GM12873 (cell line): ENCODE results near the gene DDA1.

ENCODE experiments used
- CTCF ChIP-seq: IDR thresholded peaks from 2 replicates; pipeline ENCODE4 v1.5.1; 2012; ENCODE audit warnings: low read depth, mild to moderate bottlenecking, moderate library complexity, low read length, control low read depth; ENCODE audit not compliant: insufficient read depth; ENCODE audit errors: missing control alignments

DDA1 gene

GRCh38 chr19:17347877-17348276 lies 38.5 kb downstream of the DDA1 start:
- TF ChIP-seq CTCF: no peak

- TF ChIP-seq CTCF: no peak
Observed at GRCh38 chr19:17348700-17349099, 39.3 kb downstream of the DDA1 start.

- TF ChIP-seq CTCF: no peak
Observed at GRCh38 chr19:17351815-17352435, 42.6 kb downstream of the DDA1 start.

- no peak for TF ChIP-seq CTCF
Observed at GRCh38 chr19:17352608-17353280, 43.4 kb downstream of the DDA1 start.

- no peak for TF ChIP-seq CTCF
Observed at GRCh38 chr19:17353386-17353785, 44.0 kb downstream of the DDA1 start.

- no peak for TF ChIP-seq CTCF
Observed at GRCh38 chr19:17357078-17357666, 47.8 kb downstream of the DDA1 start.

GRCh38 chr19:17357724-17358123 lies 48.4 kb downstream of the DDA1 start:
- TF ChIP-seq CTCF: no peak
